Endothelial cell of umbilical vein (primary cell): ENCODE measurements around the gene FMN2. TPM values are rescaled to one million over a fixed set of nuclear protein-coding genes. Genes with fewer than 3 reads are reported as not detected.

Experiments
- BruUV-seq: library from RNA; stranded (reverse); fragments of 400-500 nt; replicated peaks from 2 replicates; lab custom pipeline; 2021; lab: Mats Ljungman, UMichigan
- CTCF ChIA-PET: fragments of 300-600, 350-600 bp; sonication (Branson Sonifier 250); formaldehyde crosslinking; loops from one replicate; lab custom pipeline; 2021; ENCODE audit warnings: antibody characterized with exemption, inconsistent platforms; lab: Charles Lee
- POLR2A ChIA-PET: fragments of 300-600, 350-600 bp; sonication (Branson Sonifier 250); formaldehyde crosslinking; loops from one replicate; lab custom pipeline; 2021; ENCODE audit warnings: antibody characterized with exemption, inconsistent platforms; lab: Charles Lee
- DNase-seq: peaks from one replicate; pipeline ENCODE4 v3.0.0-alpha.2; 2011; ENCODE audit warnings: low read depth, low spot score
- FAIRE-seq: peaks from 2 replicates; lab custom pipeline; 2011; peaks lifted over from hg19 to GRCh38; lab: Jason Lieb, UNC
- H2AFZ ChIP-seq: 2 replicates; pipeline ENCODE4 v1.6.0; 2012; ENCODE audit warnings: low read depth, low read length, control low read depth, inconsistent platforms
- H3K27ac ChIP-seq: 2 replicates; pipeline ENCODE4 v1.5.1; 2011; ENCODE audit warnings: low read depth, mild to moderate bottlenecking, control low read depth, low read length, moderate library complexity; ENCODE audit not compliant: insufficient read depth
- H3K27me3 ChIP-seq, 2 experiments: 2 replicates each; pipeline versions ENCODE4 v1.6.0 to v1.6.1; 2011; ENCODE audit warnings: low read length in 2 of 2, mixed read lengths in 1 of 2; ENCODE audit not compliant: control insufficient read depth in 2 of 2, insufficient read depth in 2 of 2
- H3K36me3 ChIP-seq, 2 experiments: 2 replicates in 1 of 2; 3 replicates in 1 of 2; pipeline ENCODE4 v1.5.1; 2011; ENCODE audit warnings: low read length in 2 of 2, mild to moderate bottlenecking in 1 of 2, moderate library complexity in 1 of 2; ENCODE audit not compliant: control insufficient read depth in 2 of 2, insufficient read depth in 2 of 2; ENCODE audit errors: extremely low read depth in 1 of 2
- H3K4me1 ChIP-seq: 3 replicates; pipeline ENCODE4 v1.5.1; 2011; ENCODE audit warnings: mild to moderate bottlenecking, low read length; ENCODE audit not compliant: control insufficient read depth, insufficient read depth; ENCODE audit errors: extremely low read depth
- H3K4me2 ChIP-seq: 2 replicates; pipeline ENCODE4 v1.6.1; 2011; ENCODE audit warnings: low read length, control low read depth, mixed read lengths; ENCODE audit not compliant: insufficient read depth
- H3K4me3 ChIP-seq, 3 experiments: fragments of 200-600 bp in 1 of 3; sonication (generic), shearing (Covaris generic) in 1 of 3; replicated peaks in 1 of 3; 2 replicates each; pipeline ENCODE4 v1.5.1; 2011 to 2016; ENCODE audit warnings: control low read depth in 3 of 3, low read length in 3 of 3, mild to moderate bottlenecking in 2 of 3, inconsistent platforms in 1 of 3, low read depth in 1 of 3, moderate library complexity in 1 of 3; ENCODE audit not compliant: insufficient read depth in 1 of 3
- H3K79me2 ChIP-seq: 2 replicates; pipeline ENCODE4 v1.6.0; 2012; ENCODE audit warnings: low read length, inconsistent platforms; ENCODE audit not compliant: control insufficient read depth, insufficient read depth
- H3K9ac ChIP-seq: replicated peaks from 2 replicates; pipeline ENCODE3; 2011; ENCODE audit warnings: low read length, control low read depth; ENCODE audit not compliant: insufficient read depth; ENCODE audit errors: extremely low read depth
- H3K9me1 ChIP-seq: replicated peaks from 3 replicates; pipeline ENCODE4 v1.6.0; 2011; ENCODE audit warnings: mild to moderate bottlenecking, low read length; ENCODE audit not compliant: control insufficient read depth, insufficient read depth; ENCODE audit errors: extremely low read depth
- H3K9me3 ChIP-seq: replicated peaks from 2 replicates; pipeline ENCODE4 v1.5.1; 2012; ENCODE audit warnings: low read length, inconsistent platforms; ENCODE audit not compliant: control insufficient read depth, insufficient read depth
- H4K20me1 ChIP-seq: replicated peaks from 2 replicates; pipeline ENCODE3; 2011; ENCODE audit warnings: mild to moderate bottlenecking, low read length; ENCODE audit not compliant: control insufficient read depth, insufficient read depth; ENCODE audit errors: extremely low read depth
- EZH2 ChIP-seq: IDR thresholded peaks from 2 replicates; pipeline ENCODE4 v1.6.1; 2012; ENCODE audit warnings: borderline replicate concordance, low read depth, mild to moderate bottlenecking, moderate library complexity, low read length, inconsistent platforms; ENCODE audit not compliant: severe bottlenecking
- FOS ChIP-seq: IDR thresholded peaks from 2 replicates; pipeline ENCODE4 v1.6.1; 2011; ENCODE audit warnings: mild to moderate bottlenecking, low read length, moderate library complexity, borderline replicate concordance; ENCODE audit not compliant: insufficient read depth
- GATA2 ChIP-seq: IDR thresholded peaks from 2 replicates; pipeline ENCODE4 v1.7.0; 2011; ENCODE audit warnings: low read depth, mild to moderate bottlenecking, moderate library complexity, mixed read lengths, low read length; ENCODE audit not compliant: insufficient read length, insufficient read depth
- JUN ChIP-seq: IDR thresholded peaks from 2 replicates; pipeline ENCODE4 v1.6.1; 2011; ENCODE audit warnings: borderline replicate concordance, low read depth; ENCODE audit not compliant: insufficient read length, insufficient read depth
- MAX ChIP-seq: IDR thresholded peaks from 2 replicates; pipeline ENCODE4 v1.6.1; 2011; ENCODE audit not compliant: insufficient read depth, insufficient read length
- MYC ChIP-seq: IDR thresholded peaks from one replicate; pipeline ENCODE4 v1.6.1; 2011; ENCODE audit warnings: mild to moderate bottlenecking, low read depth, low read length
- POLR2A ChIP-seq: IDR thresholded peaks from 2 replicates; pipeline ENCODE4 v1.6.1; 2012; ENCODE audit warnings: low read depth, mild to moderate bottlenecking, control low read depth, low read length
- POLR2AphosphoS5 ChIP-seq: IDR thresholded peaks from 2 replicates; pipeline ENCODE4 v1.6.1; 2012; ENCODE audit warnings: low read depth, mild to moderate bottlenecking, control low read depth, low read length, moderate library complexity; ENCODE audit not compliant: insufficient read depth
- dilution Hi-C: fragments of 300-500 bp; cut with MboI; formaldehyde crosslinking; loops from one replicate; pipeline ENCODE4 v1.15.0; 2019; ENCODE audit warnings: low sequenced_read_pairs; ENCODE audit not compliant: extremely low pct_ligation_motif_present
- intact Hi-C: fragments of 100-400 bp; cut with micrococcal nuclease; formaldehyde crosslinking; loops from one replicate; pipeline ENCODE4 v1.10.0; 2022
- polyA plus RNA-seq, 4 experiments: library from polyadenylated mRNA; depleted of rRNA in 3 of 4; stranded (reverse) in 3 of 4; unstranded in 1 of 4; fragments of >200 nt; gene quantifications; 2 replicates each; pipeline versions ENCODE4 v1.2.1 to v1.2.3, GENCODE V29; 2011 to 2012; ENCODE audit warnings: missing spikeins in 1 of 4
- total RNA-seq: library from RNA; stranded (reverse); gene quantifications from 2 replicates; pipeline ENCODE4 v1.2.3, GENCODE V29; 2021
- TF ChIP-seq, protein P1 (sequence below), 2 donors: IDR thresholded peaks; 1 replicate in 1 of 2; 2 replicates in 1 of 2; pipeline ENCODE4 v1.5.1; 2011; ENCODE audit warnings: low read length in 2 of 2, mild to moderate bottlenecking in 2 of 2, moderate library complexity in 2 of 2, control low read depth in 1 of 2, inconsistent platforms in 1 of 2, low read depth in 1 of 2; ENCODE audit not compliant: insufficient read depth in 1 of 2; ENCODE audit errors: extremely low read depth in 1 of 2

Gene FMN2
- total and polyA plus RNA-seq, 2 donors (not counting 3 experiments of a cell fraction or from before 2014, with no cell fraction given): not detected

GRCh38 chr1:240294566-240294965 lies 202.9 kb downstream of the FMN2 start:
- no peaks in the 10 kb centered on the region for H3K36me3 ChIP-seq
- no peak overlapping the region for H3K27ac ChIP-seq
- no peak for FAIRE-seq
- DNase-seq: no peak
- peaks cover 2% of the 10 kb centered on the region for H3K9me3 ChIP-seq
- H4K20me1 ChIP-seq: no peaks in the 10 kb centered on the region
- no peaks in the 10 kb centered on the region for H3K4me1 ChIP-seq
- dilution Hi-C loops (no loop called here), intact Hi-C loops (no loop called here)
- CTCF ChIA-PET: no interaction called here
- H2AFZ ChIP-seq: no peak overlapping the region
- H3K27me3 ChIP-seq: no peaks in the 10 kb centered on the region
- H3K9ac ChIP-seq: no peak overlapping the region
- POLR2A ChIA-PET: no interaction called here
- no peaks in the 10 kb centered on the region for H3K79me2 ChIP-seq
- TF ChIP-seq POLR2A: no peak
- no peak for TF ChIP-seq MYC
- no peak for TF ChIP-seq POLR2AphosphoS5
- no peak for TF ChIP-seq JUN
- no peak for TF ChIP-seq MAX
- no peak for TF ChIP-seq FOS
- TF ChIP-seq, protein P1, sequence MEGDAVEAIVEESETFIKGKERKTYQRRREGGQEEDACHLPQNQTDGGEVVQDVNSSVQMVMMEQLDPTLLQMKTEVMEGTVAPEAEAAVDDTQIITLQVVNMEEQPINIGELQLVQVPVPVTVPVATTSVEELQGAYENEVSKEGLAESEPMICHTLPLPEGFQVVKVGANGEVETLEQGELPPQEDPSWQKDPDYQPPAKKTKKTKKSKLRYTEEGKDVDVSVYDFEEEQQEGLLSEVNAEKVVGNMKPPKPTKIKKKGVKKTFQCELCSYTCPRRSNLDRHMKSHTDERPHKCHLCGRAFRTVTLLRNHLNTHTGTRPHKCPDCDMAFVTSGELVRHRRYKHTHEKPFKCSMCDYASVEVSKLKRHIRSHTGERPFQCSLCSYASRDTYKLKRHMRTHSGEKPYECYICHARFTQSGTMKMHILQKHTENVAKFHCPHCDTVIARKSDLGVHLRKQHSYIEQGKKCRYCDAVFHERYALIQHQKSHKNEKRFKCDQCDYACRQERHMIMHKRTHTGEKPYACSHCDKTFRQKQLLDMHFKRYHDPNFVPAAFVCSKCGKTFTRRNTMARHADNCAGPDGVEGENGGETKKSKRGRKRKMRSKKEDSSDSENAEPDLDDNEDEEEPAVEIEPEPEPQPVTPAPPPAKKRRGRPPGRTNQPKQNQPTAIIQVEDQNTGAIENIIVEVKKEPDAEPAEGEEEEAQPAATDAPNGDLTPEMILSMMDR (IDR thresholded peaks at IDR 0.05; ENCODE audit: extremely low read depth in 1 of 2, insufficient read depth in 1 of 2, low read depth in 1 of 2, low read length in 2 of 2): no peak
- TF ChIP-seq GATA2: no peak
- TF ChIP-seq EZH2: no peak
- no peaks in the 10 kb centered on the region for H3K9me1 ChIP-seq
- BruUV-seq: no TSS peak
- no peak overlapping the region for H3K4me3 ChIP-seq
- H3K4me2 ChIP-seq: no peak overlapping the region
